Fibroblast of lung (primary cell): ENCODE measurements around the gene INTS11. TPM values are rescaled to one million over a fixed set of nuclear protein-coding genes. Genes with fewer than 3 reads are reported as not detected.

Experiments
- DNase-seq, 2 donors: peaks; one replicate each; pipeline versions ENCODE4 v3.0.0 to v3.0.0-alpha.2; 2010; ENCODE audit warnings: low read depth in 2 of 2
- H2AFZ ChIP-seq: 2 replicates; pipeline ENCODE4 v1.5.1; 2012; ENCODE audit warnings: low read length, control low read depth, inconsistent platforms
- H3K27ac ChIP-seq: 2 replicates; pipeline ENCODE4 v1.5.1; 2011; ENCODE audit warnings: low read length, control low read depth; ENCODE audit not compliant: insufficient read depth
- H3K27me3 ChIP-seq: 2 replicates; pipeline ENCODE4 v1.5.1; 2011; ENCODE audit warnings: mild to moderate bottlenecking, low read length; ENCODE audit not compliant: control insufficient read depth, insufficient read depth
- H3K36me3 ChIP-seq: 2 replicates; pipeline ENCODE4 v1.5.1; 2011; ENCODE audit warnings: low read length; ENCODE audit not compliant: control insufficient read depth, insufficient read depth
- H3K4me1 ChIP-seq: 2 replicates; pipeline ENCODE4 v1.5.1; 2011; ENCODE audit warnings: low read length; ENCODE audit not compliant: control insufficient read depth, insufficient read depth; ENCODE audit errors: extremely low read depth
- H3K4me2 ChIP-seq: 2 replicates; pipeline ENCODE4 v1.5.1; 2011; ENCODE audit warnings: low read length, control low read depth; ENCODE audit not compliant: insufficient read depth; ENCODE audit errors: extremely low read depth
- H3K4me3 ChIP-seq, 4 experiments: fragments of 200-600 bp in 1 of 4; sonication (generic) in 1 of 4; replicated peaks in 1 of 4; 2 replicates each; pipeline ENCODE4 v1.5.1; 2011 to 2016; ENCODE audit warnings: low read length in 4 of 4, low read depth in 3 of 4, mild to moderate bottlenecking in 3 of 4, control low read depth in 2 of 4, inconsistent platforms in 1 of 4, mixed read lengths in 1 of 4; ENCODE audit not compliant: insufficient read depth in 1 of 4; ENCODE audit errors: control extremely low read depth in 1 of 4
- H3K79me2 ChIP-seq: 2 replicates; pipeline ENCODE4 v1.5.1; 2012; ENCODE audit warnings: mild to moderate bottlenecking, low read length, inconsistent platforms; ENCODE audit not compliant: control insufficient read depth, insufficient read depth
- H3K9ac ChIP-seq: 2 replicates; pipeline ENCODE4 v1.5.1; 2011; ENCODE audit warnings: mild to moderate bottlenecking, low read length, control low read depth; ENCODE audit not compliant: insufficient read depth
- H3K9me3 ChIP-seq: 2 replicates; pipeline ENCODE4 v1.5.1; 2012; ENCODE audit warnings: low read depth, low read length; ENCODE audit not compliant: control insufficient read depth, insufficient read depth
- H4K20me1 ChIP-seq: 2 replicates; pipeline ENCODE4 v1.5.1; 2011; ENCODE audit warnings: low read length; ENCODE audit not compliant: control insufficient read depth, insufficient read depth; ENCODE audit errors: extremely low read depth
- CTCF ChIP-seq, 2 donors: IDR thresholded peaks in 1 of 2; conservative IDR thresholded peaks in 1 of 2; 1 replicate in 1 of 2; 2 replicates in 1 of 2; pipeline ENCODE4 v1.5.1; 2011 to 2012; ENCODE audit warnings: low read length in 2 of 2, control low read depth in 1 of 2, inconsistent platforms in 1 of 2, low read depth in 1 of 2, mild to moderate bottlenecking in 1 of 2
- EZH2 ChIP-seq: IDR thresholded peaks from 2 replicates; pipeline ENCODE4 v1.5.1; 2012; ENCODE audit warnings: low read length, control low read depth, mild to moderate bottlenecking; ENCODE audit errors: missing control alignments
- polyA plus RNA-seq, 2 donors: library from polyadenylated mRNA; depleted of rRNA in 1 of 2; stranded (reverse) in 1 of 2; unstranded in 1 of 2; fragments of >200 nt; gene quantifications; 2 replicates each; pipeline ENCODE4 v1.2.1, GENCODE V29; 2011 to 2012; ENCODE audit warnings: missing spikeins in 1 of 2
- total RNA-seq: library from RNA; depleted of rRNA; stranded (reverse); fragments of >200 nt; gene quantifications from 2 replicates; pipeline ENCODE4 v1.2.1, GENCODE V29; 2014

Gene INTS11
- total and polyA plus RNA-seq, 2 donors (not counting 1 experiment from before 2014, with no cell fraction given): 44.1 to 69.2 TPM

- Histone ChIP-seq H3K4me1 (peaks cover 23% of the 10 kb centered on the region), H3K9me3 (no peaks in the 10 kb centered on the region), H3K36me3 (peaks cover 20% of the 10 kb centered on the region), H2AFZ (no peak overlapping the region), H3K27ac (peak overlapping the region; percentile 65), H3K9ac (peak overlapping the region; percentile 71), H3K79me2 (peaks cover 48% of the 10 kb centered on the region), H3K4me2 (peak overlapping the region; percentile 99), H3K27me3 (no peaks in the 10 kb centered on the region), H4K20me1 (no peaks in the 10 kb centered on the region), H3K4me3 (peak overlapping the region; percentile 66 to 84 (median 78))
- DNase-seq: no peak
- no peak for TF ChIP-seq CTCF (conservative IDR thresholded peaks at IDR 0.05 in 1 of 2, IDR thresholded peaks at IDR 0.05 in 1 of 2; ENCODE audit: low read depth in 1 of 2, low read length in 2 of 2)
- TF ChIP-seq EZH2: no peak
These were observed 17.7 kb downstream of the INTS11 start for GRCh38 chr1:1306661-1307260.

- H3K27me3 ChIP-seq: no peaks in the 10 kb centered on the region
- peak overlapping the region; percentile 66 to 84 (median 78) for H3K4me3 ChIP-seq
- H2AFZ ChIP-seq: no peak overlapping the region
- peak; percentile 9 to 38 for TF ChIP-seq CTCF (conservative IDR thresholded peaks at IDR 0.05 in 1 of 2, IDR thresholded peaks at IDR 0.05 in 1 of 2; ENCODE audit: low read depth in 1 of 2, low read length in 2 of 2)
- no peak for TF ChIP-seq EZH2
- peaks cover 18% of the 10 kb centered on the region for H3K36me3 ChIP-seq
- H3K27ac ChIP-seq: peak overlapping the region; percentile 39
- H4K20me1 ChIP-seq: no peaks in the 10 kb centered on the region
- no peak for DNase-seq
- peaks cover 48% of the 10 kb centered on the region for H3K79me2 ChIP-seq
- peak overlapping the region; percentile 99 for H3K4me2 ChIP-seq
- H3K9ac ChIP-seq: peak overlapping the region; percentile 48
- H3K4me1 ChIP-seq: peaks cover 23% of the 10 kb centered on the region
- no peaks in the 10 kb centered on the region for H3K9me3 ChIP-seq
These were observed 18.3 kb downstream of the INTS11 start for GRCh38 chr1:1306070-1306660.

DNA sequence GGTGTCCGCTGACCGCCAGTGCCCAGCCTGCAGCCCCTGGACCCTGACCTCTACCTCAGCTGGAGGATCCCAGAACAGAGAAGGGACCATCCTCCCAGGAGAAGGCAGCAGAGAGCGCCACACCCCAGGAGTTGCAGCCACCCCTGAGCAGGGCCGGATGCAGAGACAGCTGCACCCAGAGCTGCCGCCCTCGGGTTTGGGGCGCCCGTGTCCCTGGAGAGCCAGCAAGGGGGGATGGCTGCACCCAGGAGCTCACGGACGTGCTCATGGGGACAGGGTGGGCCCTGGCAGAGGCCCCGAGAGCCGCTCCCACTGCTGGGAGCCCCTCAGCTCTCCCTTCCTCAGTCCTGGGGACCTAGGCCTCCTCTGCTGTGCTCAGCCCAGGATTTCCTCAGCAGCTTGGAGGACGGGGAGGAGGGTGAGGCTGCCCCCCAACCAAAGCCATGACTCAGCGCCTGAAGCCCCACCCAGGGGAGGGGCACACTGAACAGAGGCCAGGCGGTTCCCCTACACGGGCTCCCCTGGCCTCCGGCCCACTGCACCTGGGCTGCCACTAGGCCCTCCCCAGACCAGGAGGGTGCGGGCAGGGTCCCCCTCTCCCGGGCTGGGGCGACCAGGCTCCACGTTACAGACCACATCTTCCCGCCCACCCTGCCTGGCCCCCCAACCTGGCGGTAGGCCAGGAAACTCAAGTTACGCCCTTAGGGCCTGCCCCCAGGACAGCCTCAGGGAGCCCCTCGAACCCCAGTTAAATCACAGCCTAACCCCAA, 19.0 kb downstream of the INTS11 start:
- Histone ChIP-seq H3K9me3 (no peaks in the 10 kb centered on the region), H2AFZ (no peak overlapping the region), H3K79me2 (peaks cover 48% of the 10 kb centered on the region), H3K27me3 (no peaks in the 10 kb centered on the region), H3K9ac (peak overlapping the region; percentile 48), H3K4me1 (peaks cover 23% of the 10 kb centered on the region), H4K20me1 (no peaks in the 10 kb centered on the region), H3K27ac (peak overlapping the region; percentile 39), H3K4me3 (peak overlapping the region; percentile 66 to 84 (median 78)), H3K4me2 (peak overlapping the region; percentile 99), H3K36me3 (peaks cover 13% of the 10 kb centered on the region)
- TF ChIP-seq EZH2 (no peak), CTCF (conservative IDR thresholded peaks at IDR 0.05 in 1 of 2, IDR thresholded peaks at IDR 0.05 in 1 of 2; ENCODE audit: low read depth in 1 of 2, low read length in 2 of 2) (no peak)
- peak; percentile 73 to 80 for DNase-seq
